GM12872 (cell line): ENCODE results near the gene AP2A2.

Source experiments
- TF ChIP-seq, protein P1 (sequence below): IDR thresholded peaks from 3 replicates; pipeline ENCODE4 v1.5.1; 2011; ENCODE audit warnings: low read depth, mild to moderate bottlenecking, low read length, moderate library complexity; ENCODE audit not compliant: insufficient read depth

AP2A2 gene

DNA sequence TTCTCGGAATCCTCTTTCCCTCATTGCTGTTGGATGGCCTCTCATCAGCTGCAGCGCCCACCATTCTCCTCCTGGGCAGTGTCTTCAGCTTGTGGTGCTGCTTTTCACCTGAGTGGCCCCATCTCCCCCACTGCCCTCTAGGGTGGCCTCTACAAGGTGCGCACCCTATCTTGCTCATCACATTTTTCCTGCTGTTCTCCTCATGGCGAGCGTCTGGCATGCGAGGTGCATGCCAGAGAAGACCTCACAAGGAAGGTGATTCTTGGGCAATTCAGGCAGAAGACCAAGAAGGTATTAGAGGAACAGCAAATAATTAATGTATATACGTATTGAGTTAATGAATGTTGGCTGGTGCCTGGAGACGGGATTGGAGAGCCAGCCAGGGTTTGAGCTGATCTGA, 3.1 kb downstream of the AP2A2 start:
- TF ChIP-seq, protein P1, sequence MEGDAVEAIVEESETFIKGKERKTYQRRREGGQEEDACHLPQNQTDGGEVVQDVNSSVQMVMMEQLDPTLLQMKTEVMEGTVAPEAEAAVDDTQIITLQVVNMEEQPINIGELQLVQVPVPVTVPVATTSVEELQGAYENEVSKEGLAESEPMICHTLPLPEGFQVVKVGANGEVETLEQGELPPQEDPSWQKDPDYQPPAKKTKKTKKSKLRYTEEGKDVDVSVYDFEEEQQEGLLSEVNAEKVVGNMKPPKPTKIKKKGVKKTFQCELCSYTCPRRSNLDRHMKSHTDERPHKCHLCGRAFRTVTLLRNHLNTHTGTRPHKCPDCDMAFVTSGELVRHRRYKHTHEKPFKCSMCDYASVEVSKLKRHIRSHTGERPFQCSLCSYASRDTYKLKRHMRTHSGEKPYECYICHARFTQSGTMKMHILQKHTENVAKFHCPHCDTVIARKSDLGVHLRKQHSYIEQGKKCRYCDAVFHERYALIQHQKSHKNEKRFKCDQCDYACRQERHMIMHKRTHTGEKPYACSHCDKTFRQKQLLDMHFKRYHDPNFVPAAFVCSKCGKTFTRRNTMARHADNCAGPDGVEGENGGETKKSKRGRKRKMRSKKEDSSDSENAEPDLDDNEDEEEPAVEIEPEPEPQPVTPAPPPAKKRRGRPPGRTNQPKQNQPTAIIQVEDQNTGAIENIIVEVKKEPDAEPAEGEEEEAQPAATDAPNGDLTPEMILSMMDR = no peak

DNA sequence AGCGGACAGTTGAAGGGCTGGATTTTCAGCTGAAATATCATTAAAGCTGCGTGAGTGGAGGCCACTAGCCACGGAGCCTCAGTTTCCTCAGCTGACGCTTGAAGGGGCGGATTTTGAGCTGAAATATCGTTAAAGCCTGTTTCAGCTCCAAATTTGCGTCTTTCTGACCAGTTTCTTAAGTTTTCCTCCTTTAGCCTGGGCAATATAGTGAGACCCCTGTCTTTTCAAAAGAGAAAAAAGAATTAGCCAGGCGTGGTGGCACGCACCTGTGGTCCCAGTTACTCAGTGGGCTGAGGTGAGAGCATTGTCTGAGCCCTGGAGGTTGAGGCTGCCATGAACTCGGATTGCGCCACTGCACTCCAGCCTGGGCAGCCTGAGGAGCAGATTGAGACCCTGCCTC, 3.7 kb downstream of the AP2A2 start:
- TF ChIP-seq, protein P1 = no peak

DNA sequence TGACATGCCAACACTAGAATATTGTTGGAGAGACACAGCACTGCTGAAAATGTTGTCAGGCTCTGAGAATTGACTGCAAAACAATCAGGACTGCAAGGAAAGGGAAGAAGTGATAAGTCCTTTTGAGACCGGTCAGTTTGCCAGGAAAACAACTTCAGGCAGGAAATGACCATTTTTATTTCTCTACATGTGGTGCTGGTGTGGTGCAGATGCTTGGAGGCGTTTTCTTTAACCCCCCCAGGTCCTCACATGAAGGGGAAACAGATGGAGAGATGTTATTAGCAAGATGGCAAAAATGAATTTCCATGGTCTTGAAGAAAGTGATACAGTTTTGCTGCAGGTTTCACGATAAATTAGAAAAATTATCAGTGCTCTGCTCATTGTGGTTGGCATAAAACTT, 5.7 kb downstream of the AP2A2 start:
- TF ChIP-seq, protein P1 = no peak

DNA sequence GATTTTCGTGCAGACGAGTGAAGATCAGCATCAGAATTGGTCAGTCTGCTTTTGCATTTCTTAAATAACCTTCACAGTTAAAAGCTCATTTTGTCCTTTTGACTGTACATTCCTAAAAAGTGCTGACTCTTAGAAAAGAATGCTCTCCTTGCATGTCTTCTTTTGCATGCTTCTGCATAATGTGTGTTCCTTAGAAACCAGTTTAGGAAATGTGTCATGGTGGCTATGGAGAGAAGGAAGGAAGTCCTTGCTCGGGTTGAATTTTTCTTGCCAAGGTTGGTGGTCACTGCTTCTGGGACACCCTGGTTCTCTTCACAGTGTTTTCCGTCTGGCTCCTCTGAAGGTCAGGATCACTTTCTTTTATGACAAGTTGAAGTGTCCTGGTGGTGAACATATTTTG, 6.8 kb downstream of the AP2A2 start:
- TF ChIP-seq, protein P1 = no peak

DNA sequence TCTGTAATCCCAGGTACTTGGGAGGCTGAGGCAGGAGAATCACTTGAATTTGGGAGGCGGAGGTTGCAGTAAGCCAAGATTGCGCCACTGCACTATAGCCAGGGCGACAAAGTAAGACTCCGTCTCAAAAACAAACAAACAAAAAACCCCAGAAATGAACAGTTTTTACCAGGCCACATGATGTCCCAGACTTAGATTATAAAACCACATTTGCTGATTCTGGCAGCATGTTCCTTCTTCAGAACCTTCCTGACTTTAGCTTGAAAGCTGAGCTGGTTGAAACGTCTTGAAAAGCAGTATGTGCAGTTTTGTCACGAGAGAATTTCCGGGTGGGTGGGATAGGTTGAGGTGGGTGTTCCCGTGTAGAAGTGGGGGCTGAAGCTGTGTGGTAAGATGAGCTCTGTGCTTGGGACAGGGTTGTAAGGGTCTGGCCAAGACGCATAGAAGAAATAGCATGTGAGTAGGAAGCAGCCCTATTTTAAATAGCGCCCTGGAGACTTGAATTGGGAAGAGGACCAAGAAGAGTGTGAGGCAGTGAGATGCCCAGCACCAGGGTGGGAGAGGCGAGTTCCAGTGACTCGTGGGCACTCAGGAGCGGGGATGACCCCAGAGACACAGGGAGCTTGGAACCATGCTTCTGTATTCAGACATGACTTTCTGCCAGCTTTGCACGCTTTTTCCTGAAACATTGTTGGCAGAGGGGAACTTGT, 7.6 kb downstream of the AP2A2 start:
- TF ChIP-seq, protein P1 = no peak

DNA sequence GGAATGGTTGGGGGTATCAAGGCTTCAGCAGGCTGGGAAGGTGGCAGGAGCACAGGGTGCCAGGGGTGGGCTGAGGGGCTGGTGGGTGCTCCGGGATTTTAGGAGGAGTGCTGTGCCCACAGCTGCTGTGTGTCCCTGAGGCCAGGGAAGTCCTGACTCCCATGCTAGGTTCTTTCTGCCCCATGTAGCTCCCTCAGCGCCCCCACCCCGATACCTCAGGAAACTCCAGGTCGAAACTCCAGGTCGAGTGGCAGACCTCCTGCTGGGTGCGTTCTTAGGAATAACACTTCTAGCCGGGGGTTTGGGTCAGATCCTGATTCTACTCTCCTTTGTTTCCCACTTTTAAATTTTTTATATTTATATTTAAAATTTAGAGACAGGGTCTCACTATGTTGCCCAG, 8.3 kb downstream of the AP2A2 start:
- TF ChIP-seq, protein P1 = no peak

DNA sequence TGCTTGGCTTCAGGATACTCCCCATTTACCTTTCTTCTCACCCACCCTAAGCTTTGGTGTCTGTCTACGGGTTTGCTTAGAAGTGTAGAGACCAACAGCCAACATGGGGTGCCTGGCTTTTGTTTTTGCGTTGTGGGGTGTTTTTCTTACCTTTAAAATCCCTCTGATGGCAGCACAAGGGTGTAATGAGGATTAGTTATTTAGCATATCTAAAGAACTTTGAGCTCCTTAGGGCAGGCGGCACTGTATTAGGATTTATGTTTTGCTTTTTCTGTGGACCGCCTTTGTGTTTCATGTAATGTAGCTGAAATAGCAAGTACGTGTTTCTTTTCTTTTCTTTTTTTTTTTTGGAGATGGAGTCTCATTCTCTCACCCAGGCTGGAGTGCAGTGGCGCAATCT, 8.9 kb downstream of the AP2A2 start:
- TF ChIP-seq, protein P1 = no peak
